Ovary (tissue), 9 donors: ENCODE data around the gene HLA-B. TPM values are rescaled to one million over a fixed set of nuclear protein-coding genes. Genes with fewer than 3 reads are reported as not detected.

Experiments
- DNase-seq, 5 donors: peaks; one replicate each; pipeline ENCODE4 v3.0.0-alpha.2; 2019 to 2020
- H3K27ac ChIP-seq, 2 donors: fragments of 200-600 bp; one replicate each; pipeline versions ENCODE4 v1.5.1 to v1.8.0; 2019 to 2022
- H3K27me3 ChIP-seq: fragments of 200-600 bp; one replicate; pipeline ENCODE4 v1.8.0; 2022
- H3K36me3 ChIP-seq: fragments of 200-600 bp; sonication (generic); one replicate; pipeline ENCODE4 v1.5.1; 2019
- H3K4me1 ChIP-seq: one replicate; pipeline ENCODE4 v1.8.1; 2013; ENCODE audit warnings: mild to moderate bottlenecking, moderate library complexity; ENCODE audit not compliant: insufficient read depth
- H3K4me3 ChIP-seq: fragments of 200-600 bp; sonication (generic); one replicate; pipeline ENCODE4 v1.5.1; 2017
- H3K9me3 ChIP-seq, 2 donors: fragments of 200-600 bp in 1 of 2; sonication (generic) in 1 of 2; one replicate each; pipeline versions ENCODE4 v1.5.1 to v1.8.1; 2013 to 2019; ENCODE audit warnings: mild to moderate bottlenecking in 1 of 2, moderate library complexity in 1 of 2
- EP300 ChIP-seq: sonication (generic); formaldehyde crosslinking; IDR thresholded peaks from one replicate; pipeline ENCODE4 v1.6.1; 2017; ENCODE audit warnings: antibody characterized with exemption
- POLR2A ChIP-seq: fragments of 450-650 bp; IDR thresholded peaks from one replicate; pipeline ENCODE4 v1.6.1; 2017; ENCODE audit warnings: antibody characterized with exemption, mild to moderate bottlenecking, moderate library complexity
- WGBS, 3 donors: extraction: QIAGEN DNeasy Blood & Tissue Kit in 1 of 3; methylation state at CpG; one replicate each; pipeline versions ENCODE4 v1.1.5 to v1.1.7; 2013 to 2017; 5-methylcytosine and 5-hydroxymethylcytosine counted together
- intact Hi-C, 4 donors: fragments of 100-400 bp; cut with DNase I; formaldehyde crosslinking; loops; one replicate each; pipeline versions ENCODE4 v1.11.0 to v1.15.1; 2022 to 2023
- polyA plus RNA-seq, 2 donors: library from polyadenylated mRNA; stranded (reverse); fragments of 200-250 nt in 1 of 2; fragments of 350-450 nt in 1 of 2; fragmentation: Illumina TruSeq in 1 of 2; extraction: RNeasy Lipid Tissue Mini Kit (QIAGEN cat#74804) in 1 of 2; gene quantifications; one replicate each; pipeline ENCODE4 v1.2.3, GENCODE V29; 2013 to 2014
- total RNA-seq, 7 donors: library from RNA; depleted of rRNA in 2 of 7; stranded (reverse); fragments of >200 nt in 2 of 7; fragmentation: NEBNext Ultra II Directional in 3 of 7; extraction: Animal tissue kit (Norgen Biotek cat#: 25700) in 3 of 7; gene quantifications; one replicate each; pipeline versions ENCODE4 v1.1.0 to v1.2.4, GENCODE V29; 2016 to 2023
- TF ChIP-seq, protein P1 (sequence below), 3 donors: fragments of 450-650 bp in 2 of 3; fragments of 200-600 bp in 1 of 3; IDR thresholded peaks; one replicate each; pipeline versions ENCODE4 v1.5.1 to v1.8.0; 2016 to 2022; ENCODE audit warnings: antibody characterized with exemption in 3 of 3, mild to moderate bottlenecking in 1 of 3
- donor health status: DM: no; HTN: no; CAD: no; lungs with moderate emphysema.
- donor health status: DM: no; HTN: no; CAD: no.
- donor health status: Bipolar disorder and iron deficiency.
- donor health status: DM: yes; HTN: yes; CAD: no.
- donor health status: DM: no; HTN: no; CAD: no.
- donor health status: DM: yes; HTN: yes; CAD: no.

HLA-B gene
- total and polyA plus RNA-seq, 9 donors = 358 to 2,036 (median 530) TPM

DNA sequence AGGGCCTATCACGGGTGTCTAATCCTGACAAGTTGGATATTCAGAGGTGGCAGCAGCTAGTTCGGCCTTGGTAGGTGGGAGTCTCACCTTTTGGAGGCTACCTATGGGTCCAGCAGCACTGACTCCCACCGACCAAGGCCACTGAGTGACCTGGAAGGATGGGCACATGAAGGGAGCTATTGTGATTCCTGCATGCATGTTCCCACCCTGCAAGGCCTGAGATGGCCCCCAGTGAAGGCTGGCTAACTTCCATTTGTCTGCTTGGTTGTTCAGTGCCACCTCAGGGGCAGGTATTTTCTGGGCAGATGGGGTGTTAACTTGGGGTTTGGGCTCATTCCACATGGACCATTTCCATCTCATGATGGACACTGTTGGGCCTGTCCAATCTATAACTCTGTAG, 28.1 kb upstream of the HLA-B start:
- no peaks in the 10 kb centered on the region for H3K36me3 ChIP-seq
- no peaks in the 10 kb centered on the region for H3K4me1 ChIP-seq
- intact Hi-C loops = no loop called here
- 63 to 77% (median 75%) methylated on average over 2 to 3 of the region's 3 CpGs for WGBS, 3 donors
- H3K9me3 ChIP-seq = no peaks in the 10 kb centered on the region
- no peak overlapping the region for H3K4me3 ChIP-seq
- H3K27ac ChIP-seq = no peak overlapping the region
- DNase-seq = no peak
- no peaks in the 10 kb centered on the region for H3K27me3 ChIP-seq
- TF ChIP-seq EP300 = no peak
- no peak for TF ChIP-seq POLR2A
- TF ChIP-seq, protein P1, sequence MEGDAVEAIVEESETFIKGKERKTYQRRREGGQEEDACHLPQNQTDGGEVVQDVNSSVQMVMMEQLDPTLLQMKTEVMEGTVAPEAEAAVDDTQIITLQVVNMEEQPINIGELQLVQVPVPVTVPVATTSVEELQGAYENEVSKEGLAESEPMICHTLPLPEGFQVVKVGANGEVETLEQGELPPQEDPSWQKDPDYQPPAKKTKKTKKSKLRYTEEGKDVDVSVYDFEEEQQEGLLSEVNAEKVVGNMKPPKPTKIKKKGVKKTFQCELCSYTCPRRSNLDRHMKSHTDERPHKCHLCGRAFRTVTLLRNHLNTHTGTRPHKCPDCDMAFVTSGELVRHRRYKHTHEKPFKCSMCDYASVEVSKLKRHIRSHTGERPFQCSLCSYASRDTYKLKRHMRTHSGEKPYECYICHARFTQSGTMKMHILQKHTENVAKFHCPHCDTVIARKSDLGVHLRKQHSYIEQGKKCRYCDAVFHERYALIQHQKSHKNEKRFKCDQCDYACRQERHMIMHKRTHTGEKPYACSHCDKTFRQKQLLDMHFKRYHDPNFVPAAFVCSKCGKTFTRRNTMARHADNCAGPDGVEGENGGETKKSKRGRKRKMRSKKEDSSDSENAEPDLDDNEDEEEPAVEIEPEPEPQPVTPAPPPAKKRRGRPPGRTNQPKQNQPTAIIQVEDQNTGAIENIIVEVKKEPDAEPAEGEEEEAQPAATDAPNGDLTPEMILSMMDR (IDR thresholded peaks at IDR 0.05) = no peak

DNA sequence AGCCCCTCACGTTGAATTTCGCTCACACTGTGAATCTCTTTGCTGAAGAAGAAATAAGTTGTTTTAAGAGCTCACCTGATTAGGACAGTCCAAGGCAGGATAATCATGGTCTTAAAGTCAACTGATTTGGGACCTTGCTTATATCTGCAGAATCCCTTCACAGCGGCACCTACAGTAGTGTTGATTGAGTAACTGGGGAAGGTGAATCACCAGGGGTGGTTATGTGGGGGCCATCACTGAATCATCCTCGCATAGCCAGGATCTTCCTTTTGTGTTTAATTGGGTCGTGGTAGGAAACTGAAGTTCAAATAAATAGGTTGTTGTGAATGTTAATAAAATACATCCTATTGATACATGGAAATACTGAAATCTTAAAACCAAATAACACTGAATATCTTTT, 26.2 kb upstream of the HLA-B start:
- intact Hi-C loops = no loop called here
- H3K4me3 ChIP-seq = no peak overlapping the region
- H3K9me3 ChIP-seq = no peaks in the 10 kb centered on the region
- 62 to 67% (median 67%) methylated on average over 5 of the region's 5 CpGs for WGBS, 3 donors
- TF ChIP-seq, protein P1 (IDR thresholded peaks at IDR 0.05) = no peak
- TF ChIP-seq POLR2A = no peak
- no peaks in the 10 kb centered on the region for H3K4me1 ChIP-seq
- no peaks in the 10 kb centered on the region for H3K27me3 ChIP-seq
- H3K27ac ChIP-seq = no peak overlapping the region
- H3K36me3 ChIP-seq = no peaks in the 10 kb centered on the region
- DNase-seq = no peak

DNA sequence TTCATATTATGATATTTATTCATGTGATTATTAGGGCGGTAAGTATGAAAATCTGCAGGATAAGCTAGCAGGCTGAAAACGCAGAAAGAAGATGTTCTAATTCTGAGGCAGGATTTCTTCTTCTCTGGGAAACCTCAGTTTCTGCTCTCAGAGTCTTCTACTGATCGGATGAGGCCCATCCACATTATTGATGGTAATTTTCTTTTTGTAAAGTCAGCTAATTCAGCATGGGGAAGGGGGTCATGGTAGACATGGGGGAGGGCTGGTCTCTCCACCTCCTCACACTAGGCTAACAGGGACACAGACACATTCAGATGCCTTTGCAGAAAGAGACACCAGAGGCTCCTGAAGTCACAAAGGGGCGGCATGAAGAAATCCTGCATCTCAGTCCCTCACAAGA, 24.7 kb upstream of the HLA-B start:
- 49 to 67% (median 54%) methylated on average over 4 of the region's 4 CpGs for WGBS, 3 donors

DNA sequence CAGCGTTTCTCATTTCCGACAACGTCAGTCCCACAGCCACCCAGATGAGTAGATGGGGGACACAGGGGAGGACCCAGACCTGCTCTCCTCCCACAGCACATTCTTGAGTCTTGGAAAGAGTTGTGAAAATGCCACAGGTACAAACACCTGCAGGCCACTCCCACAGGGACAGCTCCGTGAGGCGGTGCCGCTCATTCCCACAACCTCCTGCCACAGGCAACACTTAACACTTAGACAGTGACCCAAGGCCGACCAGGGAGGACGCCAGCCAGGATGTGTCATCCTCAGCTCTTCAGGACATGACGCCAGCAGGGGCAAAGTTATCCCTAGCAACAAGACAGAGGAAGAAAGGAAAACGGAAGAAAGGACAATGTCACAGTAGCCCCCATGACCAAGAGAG, 22.9 kb upstream of the HLA-B start:
- H3K27ac ChIP-seq = no peak overlapping the region
- no peak for DNase-seq
- no peaks in the 10 kb centered on the region for H3K36me3 ChIP-seq
- H3K4me3 ChIP-seq = no peak overlapping the region
- TF ChIP-seq EP300 (no peak), POLR2A (no peak)
- TF ChIP-seq, protein P1 (IDR thresholded peaks at IDR 0.05) = no peak
- intact Hi-C loops = no loop called here
- H3K4me1 ChIP-seq = no peaks in the 10 kb centered on the region
- 47 to 57% (median 48%) methylated on average over 10 of the region's 10 CpGs for WGBS, 3 donors
- no peaks in the 10 kb centered on the region for H3K27me3 ChIP-seq
- H3K9me3 ChIP-seq = no peaks in the 10 kb centered on the region

More for the DNA sequence above, 24.7 kb upstream of the HLA-B start:
- no peak for DNase-seq
- Histone ChIP-seq H3K4me1 (no peaks in the 10 kb centered on the region), H3K27ac (no peak overlapping the region), H3K27me3 (no peaks in the 10 kb centered on the region), H3K4me3 (no peak overlapping the region), H3K9me3 (no peaks in the 10 kb centered on the region), H3K36me3 (no peaks in the 10 kb centered on the region)
- intact Hi-C loops = no loop called here
- TF ChIP-seq, protein P1 (IDR thresholded peaks at IDR 0.05) = no peak
- TF ChIP-seq EP300 = no peak
- no peak for TF ChIP-seq POLR2A

DNA sequence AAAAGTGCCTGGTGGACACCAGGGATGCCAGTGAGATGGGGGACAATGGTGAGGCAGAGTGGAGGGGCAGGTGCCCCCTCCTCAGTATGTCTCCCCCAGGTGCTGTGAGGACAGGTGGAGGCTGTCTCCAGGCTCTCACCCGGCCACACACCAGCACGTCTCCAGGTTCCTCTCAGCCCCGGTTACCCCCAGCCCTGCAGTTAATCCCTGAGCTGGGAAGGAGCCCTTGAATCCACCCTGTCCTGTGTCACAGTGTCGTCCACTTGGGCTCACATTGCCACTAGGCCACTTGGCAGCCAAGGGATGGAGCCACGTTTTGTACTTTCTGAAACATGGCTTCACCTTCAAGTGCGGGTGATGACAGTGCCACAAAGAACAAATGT, 21.7 kb upstream of the HLA-B start:
- no peaks in the 10 kb centered on the region for H3K4me1 ChIP-seq
- no peaks in the 10 kb centered on the region for H3K36me3 ChIP-seq
- no peak overlapping the region for H3K27ac ChIP-seq
- TF ChIP-seq EP300 = no peak
- TF ChIP-seq POLR2A = no peak
- TF ChIP-seq, protein P1 (IDR thresholded peaks at IDR 0.05) = no peak
- H3K9me3 ChIP-seq = no peaks in the 10 kb centered on the region
- WGBS, 3 donors = 63 to 72% (median 65%) methylated on average over 6 of the region's 6 CpGs
- H3K27me3 ChIP-seq = no peaks in the 10 kb centered on the region
- intact Hi-C loops = no loop called here
- no peak for DNase-seq
- no peak overlapping the region for H3K4me3 ChIP-seq
